Endodermal cell (in vitro differentiated cells): ENCODE measurements around the gene CAPZA2. TPM values are rescaled to one million over a fixed set of nuclear protein-coding genes. Genes with fewer than 3 reads are reported as not detected.
"Not testable (repeated sequence)": the region's sequence is repeated elsewhere in the genome, so short reads cannot be mapped to it uniquely, and the experiment has no call there.

Experiments used
- DNase-seq: peaks from one replicate; pipeline ENCODE4 v3.0.0-alpha.2; 2017
- H3K27ac ChIP-seq: 2 replicates; pipeline ENCODE4 v1.5.1; 2013; ENCODE audit warnings: mild to moderate bottlenecking, low read depth, low read length, moderate library complexity
- H3K27me3 ChIP-seq: 2 replicates; pipeline ENCODE4 v1.6.1; 2013; ENCODE audit warnings: mild to moderate bottlenecking, low read length, moderate library complexity; ENCODE audit not compliant: insufficient read depth, control insufficient read depth, poor library complexity, severe bottlenecking
- H3K36me3 ChIP-seq: 2 replicates; pipeline ENCODE4 v1.7.0; 2013; ENCODE audit warnings: mild to moderate bottlenecking, low read length, moderate library complexity; ENCODE audit not compliant: control insufficient read depth, insufficient read depth
- H3K4me1 ChIP-seq: one replicate; pipeline ENCODE4 v1.7.0; 2013; ENCODE audit warnings: low read length; ENCODE audit not compliant: control insufficient read depth, insufficient read depth
- H3K4me3 ChIP-seq: 2 replicates; pipeline ENCODE4 v1.5.1; 2013; ENCODE audit warnings: mild to moderate bottlenecking, low read length, moderate library complexity
- H3K9ac ChIP-seq: 2 replicates; pipeline ENCODE4 v1.6.1; 2013; ENCODE audit warnings: mild to moderate bottlenecking, low read length, moderate library complexity; ENCODE audit not compliant: poor library complexity, severe bottlenecking; ENCODE audit errors: extremely low read depth
- H3K9me3 ChIP-seq: 2 replicates; pipeline ENCODE4 v1.6.1; 2013; ENCODE audit warnings: mild to moderate bottlenecking, low read length, moderate library complexity; ENCODE audit not compliant: control insufficient read depth
- H3K27ac Mint-ChIP-seq: 2 replicates; pipeline ENCODE4 v1.8.0; 2020; ENCODE audit warnings: mixed read lengths
- H3K27me3 Mint-ChIP-seq: 2 replicates; pipeline ENCODE4 v1.8.0; 2021; ENCODE audit warnings: mild to moderate bottlenecking, mixed read lengths; ENCODE audit not compliant: insufficient read depth
- H3K36me3 Mint-ChIP-seq: 2 replicates; pipeline ENCODE4 v1.8.0; 2020; ENCODE audit warnings: low read depth, mixed read lengths
- H3K4me1 Mint-ChIP-seq: 2 replicates; pipeline ENCODE4 v1.8.0; 2020; ENCODE audit warnings: mixed read lengths
- H3K4me3 Mint-ChIP-seq: 2 replicates; pipeline ENCODE4 v1.8.0; 2020; ENCODE audit warnings: mild to moderate bottlenecking, moderate library complexity, mixed read lengths
- H3K9me3 Mint-ChIP-seq: 2 replicates; pipeline ENCODE4 v1.8.0; 2020; ENCODE audit warnings: mild to moderate bottlenecking, mixed read lengths
- WGBS, 2 experiments: methylation state at CpG; one replicate each; pipeline versions ENCODE4 v1.1.5 to v1.1.7; 2013; ENCODE audit warnings: missing lambda C conversion rate in 2 of 2, mixed read lengths in 1 of 2; ENCODE audit not compliant: insufficient coverage in 1 of 2, insufficient read length in 1 of 2; 5-methylcytosine and 5-hydroxymethylcytosine counted together
- total RNA-seq, 2 donors: library from RNA; stranded (reverse); fragmentation: NEBNext Ultra II Directional in 1 of 2; extraction: Animal tissue kit (Norgen Biotek cat#: 25700) in 1 of 2; gene quantifications; 2 replicates in 1 of 2; 3 replicates in 1 of 2; pipeline ENCODE4 v1.2.1, GENCODE V29; 2021
- TF ChIP-seq, protein P1 (sequence below): fragments of 200-600 bp; sonication (generic); conservative IDR thresholded peaks from 2 replicates; pipeline ENCODE4 v1.5.0; 2021; ENCODE audit warnings: antibody characterized with exemption, mild to moderate bottlenecking

The CAPZA2 gene
- total RNA-seq, 2 donors from 2014 or later = 127 to 133 TPM

DNA sequence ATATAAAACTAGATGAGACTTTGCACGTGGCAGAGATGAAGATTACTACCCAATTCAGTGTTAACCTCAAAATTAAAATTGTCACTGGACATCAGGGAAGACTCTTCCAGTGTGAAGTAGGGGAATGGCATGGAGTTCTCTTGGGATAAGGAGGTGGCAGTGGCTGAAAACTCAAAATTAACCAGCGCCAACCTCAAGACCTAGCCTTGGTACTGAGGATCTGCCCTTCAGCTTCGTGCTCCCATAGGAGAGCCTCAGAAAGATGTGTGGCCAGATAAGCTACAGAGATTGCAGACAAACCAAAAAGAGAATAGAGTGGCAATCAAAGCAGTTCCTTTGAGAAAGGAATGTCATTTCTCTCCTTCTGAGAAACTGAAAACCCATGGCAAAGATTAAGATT is 47.3 kb upstream of the CAPZA2 start:
- no peak overlapping the region for H3K27ac Mint-ChIP-seq
- no peak overlapping the region for H3K4me3 Mint-ChIP-seq
- no peak overlapping the region for H3K27ac ChIP-seq
- no peak overlapping the region for H3K4me3 ChIP-seq
- TF ChIP-seq, protein P1, sequence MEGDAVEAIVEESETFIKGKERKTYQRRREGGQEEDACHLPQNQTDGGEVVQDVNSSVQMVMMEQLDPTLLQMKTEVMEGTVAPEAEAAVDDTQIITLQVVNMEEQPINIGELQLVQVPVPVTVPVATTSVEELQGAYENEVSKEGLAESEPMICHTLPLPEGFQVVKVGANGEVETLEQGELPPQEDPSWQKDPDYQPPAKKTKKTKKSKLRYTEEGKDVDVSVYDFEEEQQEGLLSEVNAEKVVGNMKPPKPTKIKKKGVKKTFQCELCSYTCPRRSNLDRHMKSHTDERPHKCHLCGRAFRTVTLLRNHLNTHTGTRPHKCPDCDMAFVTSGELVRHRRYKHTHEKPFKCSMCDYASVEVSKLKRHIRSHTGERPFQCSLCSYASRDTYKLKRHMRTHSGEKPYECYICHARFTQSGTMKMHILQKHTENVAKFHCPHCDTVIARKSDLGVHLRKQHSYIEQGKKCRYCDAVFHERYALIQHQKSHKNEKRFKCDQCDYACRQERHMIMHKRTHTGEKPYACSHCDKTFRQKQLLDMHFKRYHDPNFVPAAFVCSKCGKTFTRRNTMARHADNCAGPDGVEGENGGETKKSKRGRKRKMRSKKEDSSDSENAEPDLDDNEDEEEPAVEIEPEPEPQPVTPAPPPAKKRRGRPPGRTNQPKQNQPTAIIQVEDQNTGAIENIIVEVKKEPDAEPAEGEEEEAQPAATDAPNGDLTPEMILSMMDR = no peak
- H3K4me1 ChIP-seq = peaks cover 8% of the 10 kb centered on the region
- WGBS, 2 experiments = 87 to 90% methylated on average over 2 to 3 of the region's 3 CpGs
- H3K9me3 ChIP-seq = no peaks in the 10 kb centered on the region
- H3K9me3 Mint-ChIP-seq = no peaks in the 10 kb centered on the region
- no peaks in the 10 kb centered on the region for H3K36me3 Mint-ChIP-seq
- H3K27me3 ChIP-seq = no peaks in the 10 kb centered on the region
- H3K27me3 Mint-ChIP-seq = no peaks in the 10 kb centered on the region
- peaks cover 22% of the 10 kb centered on the region for H3K4me1 Mint-ChIP-seq
- DNase-seq = no peak
- H3K36me3 ChIP-seq = no peaks in the 10 kb centered on the region
- H3K9ac ChIP-seq = no peak overlapping the region

DNA sequence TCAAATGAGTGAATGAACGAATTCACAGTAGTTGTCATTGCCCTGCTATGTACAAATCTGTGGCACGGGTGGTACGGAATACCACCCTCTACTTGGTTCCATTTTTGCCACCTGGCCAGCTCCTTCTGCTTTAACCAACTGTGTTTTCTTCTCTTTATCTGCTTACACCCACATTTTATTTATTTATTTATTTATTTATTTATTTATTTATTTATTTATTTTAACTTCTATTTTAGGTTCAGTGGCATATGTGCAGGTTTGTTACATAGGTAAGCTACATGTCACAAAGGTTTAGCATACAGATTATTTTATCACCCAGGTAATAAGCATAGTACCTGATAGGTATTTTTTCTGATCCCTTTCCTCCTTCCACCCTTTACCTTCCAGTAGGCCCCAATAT is 42.2 kb upstream of the CAPZA2 start:
- Histone ChIP-seq H3K27me3 (no peaks in the 10 kb centered on the region), H3K9ac (no peak overlapping the region), H3K27ac (no peak overlapping the region), H3K4me3 (no peak overlapping the region), H3K4me1 (no peaks in the 10 kb centered on the region), H3K36me3 (no peaks in the 10 kb centered on the region), H3K9me3 (no peaks in the 10 kb centered on the region)
- Mint-ChIP-seq H3K36me3 (no peaks in the 10 kb centered on the region), H3K9me3 (no peaks in the 10 kb centered on the region), H3K27me3 (peaks cover 6% of the 10 kb centered on the region), H3K4me3 (no peak overlapping the region), H3K4me1 (peaks cover 5% of the 10 kb centered on the region), H3K27ac (no peak overlapping the region)
- TF ChIP-seq, protein P1 = no peak
- no peak for DNase-seq
- 76 to 84% methylated on average over 3 of the region's 3 CpGs for WGBS, 2 experiments

DNA sequence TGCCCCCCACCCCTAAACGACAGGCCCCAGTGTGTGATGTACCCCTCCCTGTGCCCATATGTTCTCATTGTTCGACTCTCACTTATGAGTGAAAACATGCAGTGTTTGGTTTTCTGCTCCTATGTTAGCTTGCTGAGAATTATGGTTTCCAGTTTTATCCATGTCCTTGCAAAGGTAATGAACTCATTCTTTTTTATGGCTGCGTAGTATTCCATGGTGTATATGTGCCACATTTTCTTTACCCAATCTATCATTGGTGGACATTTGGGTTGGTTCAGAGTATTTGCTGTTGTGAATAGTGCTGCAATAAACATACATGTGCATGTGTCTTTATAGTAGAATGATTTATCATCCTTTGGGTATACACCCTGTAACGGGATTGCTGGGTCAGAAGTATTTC is 40.7 kb upstream of the CAPZA2 start:
- H3K4me3 ChIP-seq, H3K9me3 ChIP-seq, H3K27me3 ChIP-seq, H3K9me3 Mint-ChIP-seq, H3K27ac ChIP-seq, H3K36me3 Mint-ChIP-seq, H3K9ac ChIP-seq, H3K36me3 ChIP-seq, H3K4me1 ChIP-seq, H3K27ac Mint-ChIP-seq, H3K27me3 Mint-ChIP-seq, DNase-seq, H3K4me1 Mint-ChIP-seq, H3K4me3 Mint-ChIP-seq: not testable (repeated sequence)
- 92 to 99% methylated on average over 3 to 4 of the region's 4 CpGs for WGBS, 2 experiments

DNA sequence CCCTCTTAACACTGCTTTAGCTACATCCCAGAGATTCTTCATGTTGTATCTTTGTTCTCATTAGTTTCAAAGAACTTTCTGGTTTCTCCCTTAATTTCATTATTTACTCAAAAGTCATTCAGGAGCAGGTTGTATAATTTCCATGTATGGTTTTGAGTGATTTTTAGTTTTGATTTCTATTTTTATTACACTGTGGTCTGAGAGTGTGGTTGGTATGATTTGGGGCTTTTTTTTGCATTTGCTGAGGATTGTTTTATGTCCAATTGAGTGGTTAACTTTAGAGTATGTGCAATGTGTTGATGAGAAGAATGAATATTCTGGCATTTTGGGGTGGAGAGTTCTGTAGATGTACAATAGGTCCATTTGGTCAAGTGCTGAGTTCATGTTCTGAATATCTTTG is 37.9 kb upstream of the CAPZA2 start:
- TF ChIP-seq, protein P1 = no peak
- Histone ChIP-seq H3K36me3 (no peaks in the 10 kb centered on the region), H3K27me3 (no peaks in the 10 kb centered on the region), H3K4me1 (no peaks in the 10 kb centered on the region), H3K9ac (no peak overlapping the region), H3K9me3 (no peaks in the 10 kb centered on the region), H3K27ac (no peak overlapping the region), H3K4me3 (no peak overlapping the region)
- peaks cover 6% of the 10 kb centered on the region for H3K27me3 Mint-ChIP-seq
- no peaks in the 10 kb centered on the region for H3K36me3 Mint-ChIP-seq
- H3K27ac Mint-ChIP-seq = no peak overlapping the region
- H3K4me1 Mint-ChIP-seq = peaks cover 5% of the 10 kb centered on the region
- H3K9me3 Mint-ChIP-seq = no peaks in the 10 kb centered on the region
- no peak for DNase-seq
- no peak overlapping the region for H3K4me3 Mint-ChIP-seq
